Central memory CD8-positive, alpha-beta T cell (primary cell): ENCODE data around the gene CAMK1D.

Source experiments
- ATAC-seq: fragments of 150-1000 bp; cut with Tn5 transposase; replicated peaks from 2 replicates; pipeline ENCODE4 v1.10.0; 2022; ENCODE audit warnings: mild to moderate bottlenecking, moderate FRiP score, moderate number of reproducible peaks; ENCODE audit not compliant: poor library complexity, severe bottlenecking; ENCODE audit errors: extremely low read depth
- DNase-seq, 2 donors: peaks; one replicate each; pipeline ENCODE4 v3.0.0; 2021; ENCODE audit warnings: low spot score in 2 of 2
- H3K27ac Mint-ChIP-seq: one replicate; pipeline ENCODE4 v1.8.0; 2022; ENCODE audit warnings: low read depth, mild to moderate bottlenecking, moderate library complexity, mixed read lengths
- H3K27me3 Mint-ChIP-seq: one replicate; pipeline ENCODE4 v1.8.0; 2022; ENCODE audit warnings: mixed read lengths
- H3K36me3 Mint-ChIP-seq: one replicate; pipeline ENCODE4 v1.8.0; 2022; ENCODE audit warnings: mild to moderate bottlenecking, moderate library complexity, mixed read lengths; ENCODE audit not compliant: insufficient read depth
- H3K4me1 Mint-ChIP-seq: one replicate; pipeline ENCODE4 v1.8.0; 2022; ENCODE audit warnings: mixed read lengths
- H3K4me3 Mint-ChIP-seq: one replicate; pipeline ENCODE4 v1.8.0; 2022; ENCODE audit warnings: mild to moderate bottlenecking, moderate library complexity, mixed read lengths
- H3K9me3 Mint-ChIP-seq: one replicate; pipeline ENCODE4 v1.8.0; 2022; ENCODE audit warnings: mixed read lengths

The CAMK1D gene

GRCh38 chr10:12631787-12632562 is 282.6 kb downstream of the CAMK1D start:
- H3K4me1 Mint-ChIP-seq, result peaks cover 33% of the 10 kb centered on the region

GRCh38 chr10:12633776-12634620 is 284.7 kb downstream of the CAMK1D start:
- no peaks in the 10 kb centered on the region for H3K9me3 Mint-ChIP-seq
- peaks cover 6% of the 10 kb centered on the region for H3K36me3 Mint-ChIP-seq
- DNase-seq, result no peak
- H3K4me1 Mint-ChIP-seq, result peaks cover 34% of the 10 kb centered on the region
- no peak overlapping the region for H3K4me3 Mint-ChIP-seq
- ATAC-seq, result no peak
- no peak overlapping the region for H3K27ac Mint-ChIP-seq
- no peaks in the 10 kb centered on the region for H3K27me3 Mint-ChIP-seq

More at GRCh38 chr10:12631787-12632562, 282.6 kb downstream of the CAMK1D start:
- Mint-ChIP-seq H3K9me3 (no peaks in the 10 kb centered on the region), H3K36me3 (peaks cover 4% of the 10 kb centered on the region), H3K27me3 (no peaks in the 10 kb centered on the region), H3K27ac (no peak overlapping the region), H3K4me3 (no peak overlapping the region)
- no peak for DNase-seq
- no peak for ATAC-seq

- peaks cover 29% of the 10 kb centered on the region for H3K4me1 Mint-ChIP-seq
Observed at GRCh38 chr10:12634621-12634931, 285.2 kb downstream of the CAMK1D start.

GRCh38 chr10:12635127-12635541 is 285.8 kb downstream of the CAMK1D start:
- Mint-ChIP-seq H3K27me3 (no peaks in the 10 kb centered on the region), H3K4me3 (no peak overlapping the region), H3K4me1 (peaks cover 24% of the 10 kb centered on the region), H3K9me3 (no peaks in the 10 kb centered on the region), H3K27ac (peak overlapping the region; percentile 23), H3K36me3 (peaks cover 6% of the 10 kb centered on the region)
- DNase-seq (no peak), ATAC-seq (peak; percentile 70)

More at GRCh38 chr10:12634621-12634931, 285.2 kb downstream of the CAMK1D start:
- no peak for ATAC-seq
- Mint-ChIP-seq H3K4me3 (no peak overlapping the region), H3K27ac (no peak overlapping the region), H3K27me3 (no peaks in the 10 kb centered on the region), H3K36me3 (peaks cover 6% of the 10 kb centered on the region), H3K9me3 (no peaks in the 10 kb centered on the region)
- DNase-seq, result no peak

GRCh38 chr10:12636571-12636970 is 287.2 kb downstream of the CAMK1D start:
- no peak for ATAC-seq
- no peaks in the 10 kb centered on the region for H3K9me3 Mint-ChIP-seq
- peaks cover 6% of the 10 kb centered on the region for H3K36me3 Mint-ChIP-seq
- no peak overlapping the region for H3K4me3 Mint-ChIP-seq
- H3K4me1 Mint-ChIP-seq, result peaks cover 24% of the 10 kb centered on the region
- DNase-seq, result no peak
- H3K27ac Mint-ChIP-seq, result no peak overlapping the region
- H3K27me3 Mint-ChIP-seq, result no peaks in the 10 kb centered on the region

- no peaks in the 10 kb centered on the region for H3K27me3 Mint-ChIP-seq
- H3K36me3 Mint-ChIP-seq, result peaks cover 6% of the 10 kb centered on the region
- no peak overlapping the region for H3K27ac Mint-ChIP-seq
- ATAC-seq, result no peak
- no peak overlapping the region for H3K4me3 Mint-ChIP-seq
- peaks cover 24% of the 10 kb centered on the region for H3K4me1 Mint-ChIP-seq
- H3K9me3 Mint-ChIP-seq, result no peaks in the 10 kb centered on the region
- no peak for DNase-seq
Observed at GRCh38 chr10:12637649-12638048, 288.3 kb downstream of the CAMK1D start.

GRCh38 chr10:12638103-12638502 is 288.8 kb downstream of the CAMK1D start:
- H3K27ac Mint-ChIP-seq, result no peak overlapping the region
- no peaks in the 10 kb centered on the region for H3K9me3 Mint-ChIP-seq
- no peaks in the 10 kb centered on the region for H3K27me3 Mint-ChIP-seq
- peaks cover 6% of the 10 kb centered on the region for H3K36me3 Mint-ChIP-seq
- ATAC-seq, result no peak
- DNase-seq, result no peak
- peaks cover 24% of the 10 kb centered on the region for H3K4me1 Mint-ChIP-seq
- no peak overlapping the region for H3K4me3 Mint-ChIP-seq

- Mint-ChIP-seq H3K4me3 (no peak overlapping the region), H3K9me3 (no peaks in the 10 kb centered on the region), H3K27me3 (no peaks in the 10 kb centered on the region), H3K27ac (peak overlapping the region; percentile 57), H3K36me3 (peaks cover 6% of the 10 kb centered on the region), H3K4me1 (peaks cover 24% of the 10 kb centered on the region)
- ATAC-seq (no peak), DNase-seq (no peak)
Observed at GRCh38 chr10:12638781-12639180, 289.4 kb downstream of the CAMK1D start.

GRCh38 chr10:12639996-12640944 is 290.9 kb downstream of the CAMK1D start:
- Mint-ChIP-seq H3K27me3 (no peaks in the 10 kb centered on the region), H3K4me3 (no peak overlapping the region), H3K9me3 (no peaks in the 10 kb centered on the region), H3K36me3 (peaks cover 3% of the 10 kb centered on the region), H3K27ac (no peak overlapping the region), H3K4me1 (peaks cover 11% of the 10 kb centered on the region)
- DNase-seq (no peak), ATAC-seq (no peak)

- H3K27me3 Mint-ChIP-seq, result no peaks in the 10 kb centered on the region
- H3K4me3 Mint-ChIP-seq, result no peak overlapping the region
- H3K4me1 Mint-ChIP-seq, result peaks cover 7% of the 10 kb centered on the region
- no peaks in the 10 kb centered on the region for H3K9me3 Mint-ChIP-seq
- peaks cover 3% of the 10 kb centered on the region for H3K36me3 Mint-ChIP-seq
- no peak for DNase-seq
- no peak overlapping the region for H3K27ac Mint-ChIP-seq
- no peak for ATAC-seq
Observed at GRCh38 chr10:12642036-12642435, 292.7 kb downstream of the CAMK1D start.

GRCh38 chr10:12643279-12643678 is 293.9 kb downstream of the CAMK1D start:
- H3K27ac Mint-ChIP-seq, result no peak overlapping the region
- H3K9me3 Mint-ChIP-seq, result no peaks in the 10 kb centered on the region
- ATAC-seq (no peak), DNase-seq (no peak)
- no peaks in the 10 kb centered on the region for H3K36me3 Mint-ChIP-seq
- no peak overlapping the region for H3K4me3 Mint-ChIP-seq
- no peaks in the 10 kb centered on the region for H3K27me3 Mint-ChIP-seq
- peaks cover 7% of the 10 kb centered on the region for H3K4me1 Mint-ChIP-seq

- H3K4me3 Mint-ChIP-seq, result no peak overlapping the region
Observed at GRCh38 chr10:12644380-12645144, 295.2 kb downstream of the CAMK1D start.

More at GRCh38 chr10:12644380-12645144, 295.2 kb downstream of the CAMK1D start:
- Mint-ChIP-seq H3K27me3 (no peaks in the 10 kb centered on the region), H3K4me1 (no peaks in the 10 kb centered on the region), H3K36me3 (peaks cover 6% of the 10 kb centered on the region), H3K27ac (no peak overlapping the region), H3K9me3 (no peaks in the 10 kb centered on the region)
- no peak for ATAC-seq
- DNase-seq, result no peak
